ENCODE measurements around the gene NAGPA.

- TF ChIP-seq CTCF (IDR thresholded peaks at IDR 0.05; ENCODE audit: low read depth, low read length) (no peak), MYC (IDR thresholded peaks at IDR 0.05; ENCODE audit: low read depth, low read length) (no peak), POLR2A (IDR thresholded peaks at IDR 0.05; ENCODE audit: extremely low read depth, insufficient read length) (no peak), MAX (IDR thresholded peaks at IDR 0.05; ENCODE audit: low read depth, low read length) (no peak)
Observed at GRCh38 chr16:5012887-5013286, 20.8 kb downstream of the NAGPA start.

All from NB4 (cell line).